Astrocyte of the spinal cord (primary cell): Measurements from ENCODE around the gene SPATA3.

Experiments
- DNase-seq: peaks from one replicate; pipeline ENCODE4 v3.0.0; 2011; ENCODE audit warnings: low read depth, low spot score
- H3K4me3 ChIP-seq: 2 replicates; pipeline ENCODE4 v1.5.1; 2011; ENCODE audit warnings: low read depth, mild to moderate bottlenecking, low read length, moderate library complexity
- CTCF ChIP-seq: IDR thresholded peaks from 2 replicates; pipeline ENCODE4 v1.5.1; 2012; ENCODE audit warnings: low read depth, mild to moderate bottlenecking, low read length, inconsistent platforms
- in situ Hi-C: cut with HindIII; loops from 2 replicates; pipeline ENCODE4 v1.10.0; 2017; ENCODE audit warnings: low sequenced_read_pairs

SPATA3 gene

DNA sequence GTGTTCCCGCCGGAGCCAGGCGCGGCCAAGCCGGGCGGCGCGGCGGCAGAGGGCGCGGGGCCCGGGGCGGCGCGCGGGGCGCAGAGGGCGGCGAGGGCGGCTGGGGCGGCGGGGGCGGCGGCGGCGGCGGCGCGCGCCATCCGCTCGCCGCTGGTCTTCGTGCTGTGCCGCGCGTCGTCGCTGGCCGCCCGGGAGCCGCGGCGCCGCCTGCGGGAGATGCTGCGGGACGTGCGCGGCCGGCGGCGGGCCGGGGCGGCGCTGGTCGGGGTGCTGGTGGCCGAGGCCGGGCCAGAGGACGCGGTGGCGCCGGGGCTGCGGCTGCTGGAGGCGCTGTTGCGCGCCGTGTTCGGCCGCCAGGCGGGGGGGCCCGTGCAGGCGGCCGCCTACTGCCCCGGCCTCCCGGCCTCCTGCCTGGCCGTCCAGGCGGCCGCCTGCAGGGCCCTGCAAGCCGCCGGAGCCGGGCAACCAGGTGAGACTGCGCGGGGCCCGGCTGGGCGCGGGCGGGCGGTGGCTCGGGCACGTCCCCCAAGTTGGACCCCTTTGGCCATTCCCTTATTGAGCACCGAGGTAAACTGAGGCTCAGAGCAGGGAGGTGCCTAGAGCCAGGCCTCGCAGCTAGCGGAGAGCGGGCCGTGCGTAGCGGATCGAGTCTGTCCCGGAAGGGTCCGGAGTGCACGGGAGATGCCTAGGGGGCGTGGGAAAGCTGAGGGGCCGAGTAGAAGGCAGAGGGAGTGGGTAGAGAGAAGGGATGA, 42.0 kb downstream of the SPATA3 start:
- no peak for DNase-seq
- in situ Hi-C loops, result no loop called here
- TF ChIP-seq CTCF, result no peak
- H3K4me3 ChIP-seq, result no peak overlapping the region

GRCh38 chr2:231038483-231039293, 42.8 kb downstream of the SPATA3 start:
- in situ Hi-C loops, result no loop called here
- DNase-seq, result no peak
- no peak for TF ChIP-seq CTCF
- no peak overlapping the region for H3K4me3 ChIP-seq

- DNase-seq, result no peak
- TF ChIP-seq CTCF, result no peak
- no peak overlapping the region for H3K4me3 ChIP-seq
- in situ Hi-C loops, result no loop called here
Observed at GRCh38 chr2:231039294-231039664, 43.4 kb downstream of the SPATA3 start.

GRCh38 chr2:231039821-231040364, 44.0 kb downstream of the SPATA3 start:
- H3K4me3 ChIP-seq, result no peak overlapping the region
- in situ Hi-C loops, result no loop called here
- TF ChIP-seq CTCF, result no peak
- DNase-seq, result no peak

- TF ChIP-seq CTCF, result no peak
- in situ Hi-C loops, result no loop called here
- H3K4me3 ChIP-seq, result no peak overlapping the region
- no peak for DNase-seq
Observed at GRCh38 chr2:231041061-231041689, 45.3 kb downstream of the SPATA3 start.

GRCh38 chr2:231043796-231044195, 47.9 kb downstream of the SPATA3 start:
- no peak overlapping the region for H3K4me3 ChIP-seq
- no peak for TF ChIP-seq CTCF
- no peak for DNase-seq
- in situ Hi-C loops, result no loop called here
